Measurements from ENCODE around the gene RETREG3.
A peak's percentile ranks its signal among the peaks of the same experiment; 100 is the strongest.
"Not testable (repeated sequence)": the region's sequence is repeated elsewhere in the genome, so short reads cannot be mapped to it uniquely, and the experiment has no call there.

The RETREG3 gene

DNA sequence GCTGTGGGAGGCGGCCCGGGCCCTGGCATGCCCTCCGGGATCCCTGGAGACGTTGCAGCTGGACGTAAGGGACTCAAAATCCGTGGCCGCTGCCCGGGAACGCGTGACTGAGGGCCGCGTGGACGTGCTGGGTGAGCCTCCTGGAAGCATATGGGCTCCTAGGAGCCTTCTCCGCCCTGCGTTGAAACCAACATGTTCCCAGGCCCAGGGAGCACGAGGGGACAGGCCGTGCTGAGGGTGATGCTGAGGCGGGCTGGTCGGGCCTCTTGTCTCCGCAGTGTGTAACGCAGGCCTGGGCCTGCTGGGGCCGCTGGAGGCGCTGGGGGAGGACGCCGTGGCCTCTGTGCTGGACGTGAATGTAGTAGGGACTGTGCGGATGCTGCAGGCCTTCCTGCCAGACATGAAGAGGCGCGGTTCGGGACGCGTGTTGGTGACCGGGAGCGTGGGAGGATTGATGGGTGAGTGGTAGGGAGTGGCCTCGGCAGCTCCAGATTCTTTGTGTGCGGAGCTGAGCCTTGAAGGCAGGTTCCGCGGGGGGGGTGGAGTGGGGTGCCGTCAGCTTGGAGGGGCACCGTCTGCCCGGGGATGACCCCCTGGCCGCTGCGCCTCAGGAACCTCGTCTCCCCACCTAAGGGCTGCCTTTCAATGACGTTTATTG is 55.9 kb downstream of the RETREG3 start:
- DNase-seq (ENCODE audit: low read depth), result no peak

- DNase-seq (ENCODE audit: low read depth), result not testable (repeated sequence)
These were observed 56.4 kb downstream of the RETREG3 start, which contains the start of gene HSD17B1 for GRCh38 chr17:42552736-42553135. Gene HSD17B1, plus strand, starts transcription at chr17:42552923. Its CDS starts 11 bp downstream, at chr17:42552934.

- no peak for DNase-seq (ENCODE audit: low read depth)
These were observed 60.0 kb downstream of the RETREG3 start for GRCh38 chr17:42548993-42549755.

DNA sequence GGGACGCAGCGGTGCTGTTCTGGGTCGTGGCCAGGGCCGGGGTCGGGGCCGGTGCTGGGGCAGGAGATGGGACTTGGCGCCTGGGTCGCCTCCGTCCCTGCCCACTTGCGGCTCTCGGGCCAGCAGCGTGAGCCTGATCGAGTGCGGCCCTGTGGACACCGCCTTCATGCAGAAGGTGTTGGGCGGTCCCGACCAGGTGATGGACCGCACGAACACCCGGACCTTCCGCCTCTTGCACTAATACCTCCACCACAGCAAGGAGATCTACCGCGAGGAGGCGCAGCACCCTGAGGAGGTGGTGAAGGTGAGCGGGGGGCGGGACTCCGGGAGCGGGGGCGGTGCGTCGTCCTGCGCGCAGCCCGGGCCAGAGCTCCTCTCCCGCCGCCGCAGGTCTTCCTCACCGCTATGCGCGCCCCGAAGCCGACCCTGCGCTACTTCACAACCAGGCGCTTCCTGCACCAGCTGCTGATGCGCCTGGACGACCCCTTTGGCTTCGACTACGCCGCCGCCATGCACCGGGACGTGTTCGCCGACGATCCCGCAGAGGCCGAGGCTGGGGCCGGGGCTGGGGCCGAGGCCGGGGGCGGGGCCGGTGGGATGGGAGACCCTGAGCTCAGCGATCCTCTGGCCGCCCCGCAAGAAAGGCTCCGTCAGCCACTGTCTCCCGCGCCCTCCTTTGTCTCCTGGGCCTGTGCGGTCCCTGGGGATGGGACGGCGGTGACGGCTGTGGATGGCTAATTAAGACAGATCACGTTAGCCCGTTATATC is 60.9 kb downstream of the RETREG3 start:
- peak; percentile 29 for DNase-seq (ENCODE audit: low read depth)

GRCh38 chr17:42547698-42548069 is 61.5 kb downstream of the RETREG3 start:
- no peak for DNase-seq (ENCODE audit: low read depth)

GRCh38 chr17:42547001-42547461 is 62.1 kb downstream of the RETREG3 start:
- no peak for DNase-seq (ENCODE audit: low read depth)

GRCh38 chr17:42545755-42546505 is 63.2 kb downstream of the RETREG3 start:
- DNase-seq (ENCODE audit: low read depth), result not testable (repeated sequence)

DNA sequence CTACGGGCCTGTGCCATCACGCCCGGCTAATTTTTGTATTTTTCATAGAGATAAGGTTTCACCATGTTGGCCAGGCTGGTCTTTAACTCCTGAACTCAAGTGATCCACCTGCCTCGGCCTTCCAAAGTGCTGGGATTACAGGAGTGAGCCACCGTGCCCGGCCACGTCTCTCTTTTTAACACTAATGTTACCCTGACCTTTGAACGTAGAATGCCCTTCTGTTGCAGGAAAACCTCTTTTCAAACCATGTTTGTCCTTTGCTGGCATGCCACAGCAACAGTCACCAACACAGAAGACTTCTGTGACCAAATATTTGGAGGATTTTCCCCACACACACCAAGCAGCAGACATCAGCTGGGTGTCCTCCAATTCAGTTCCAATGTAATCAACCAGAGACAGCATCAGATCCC is 64.3 kb downstream of the RETREG3 start:
- no peak for DNase-seq (ENCODE audit: low read depth)

GRCh38 chr17:42543190-42544079 is 65.7 kb downstream of the RETREG3 start:
- DNase-seq (ENCODE audit: low read depth), result no peak

DNA sequence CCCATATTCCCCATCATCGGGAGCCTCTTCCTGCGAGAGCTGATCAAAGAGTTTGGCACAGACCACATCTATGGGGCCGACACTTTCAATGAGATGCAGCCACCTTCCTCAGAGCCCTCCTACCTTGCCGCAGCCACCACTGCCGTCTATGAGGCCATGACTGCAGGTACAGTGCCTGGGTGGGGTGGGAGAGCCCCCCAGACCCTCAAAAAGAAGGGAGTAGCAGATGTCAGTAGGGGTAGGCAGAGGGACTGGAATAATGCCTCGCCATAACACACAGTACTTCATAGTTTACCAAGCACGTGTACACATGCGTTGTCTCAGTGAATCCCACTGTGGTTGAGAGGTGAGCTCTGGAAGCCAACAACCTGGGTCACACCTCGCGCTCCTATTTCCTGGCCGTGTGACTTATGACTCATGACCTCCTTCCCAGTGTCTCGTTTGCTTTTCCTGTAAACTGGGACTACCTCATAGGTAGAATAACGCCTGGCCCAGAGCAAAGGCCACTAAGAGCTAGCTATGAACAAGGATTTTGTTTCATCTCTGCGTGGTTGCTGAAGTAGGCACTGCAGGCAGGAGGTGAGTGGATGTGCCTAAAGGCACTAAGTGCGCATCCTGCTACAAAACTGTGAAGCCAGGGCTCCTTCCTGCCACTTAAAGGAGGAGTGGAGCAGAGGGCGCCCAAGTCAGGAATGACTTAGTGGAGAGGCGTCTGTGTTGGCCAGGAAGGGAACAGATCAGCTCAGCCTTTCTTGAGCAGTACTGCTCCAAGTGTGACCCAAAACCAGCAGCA is 67.9 kb downstream of the RETREG3 start:
- DNase-seq (ENCODE audit: low read depth), result peak; percentile 44

- DNase-seq (ENCODE audit: low read depth), result not testable (repeated sequence)
These were observed 68.6 kb downstream of the RETREG3 start for GRCh38 chr17:42540558-42540957.

- no peak for DNase-seq (ENCODE audit: low read depth)
These were observed 70.7 kb downstream of the RETREG3 start for GRCh38 chr17:42538482-42538881.

DNA sequence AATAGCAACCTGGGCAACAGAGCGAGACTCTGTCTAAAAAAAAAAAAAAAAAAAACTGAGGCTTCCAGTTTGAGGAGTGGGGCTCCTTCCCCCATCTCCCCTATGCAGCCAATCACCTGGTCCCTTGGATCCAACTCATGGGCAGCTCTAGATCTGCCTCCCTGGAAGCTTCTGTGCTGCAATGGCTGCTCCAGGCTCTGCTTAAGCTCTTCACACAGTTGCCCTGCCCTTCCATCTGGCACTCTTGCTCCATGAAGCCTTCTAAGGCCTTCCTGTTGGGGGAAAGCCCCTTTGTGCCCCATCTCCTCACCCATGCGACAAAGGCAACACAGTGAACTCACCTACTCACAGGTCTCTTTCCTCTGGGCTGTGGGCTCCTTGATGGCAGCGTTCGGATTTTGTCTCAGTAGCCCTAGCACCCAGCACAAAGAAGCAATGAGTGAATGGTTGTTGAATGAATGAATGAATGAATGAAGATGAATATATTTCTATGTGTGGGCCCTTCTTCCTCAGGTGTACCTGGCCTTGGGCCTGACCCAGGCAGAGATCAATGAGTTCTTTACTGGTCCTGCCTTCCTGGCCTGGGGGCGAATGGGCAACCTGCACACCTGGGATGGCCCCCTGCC is 71.2 kb downstream of the RETREG3 start:
- DNase-seq (ENCODE audit: low read depth), result no peak

GRCh38 chr17:42537156-42537805 is 71.9 kb downstream of the RETREG3 start:
- no peak for DNase-seq (ENCODE audit: low read depth)

DNA sequence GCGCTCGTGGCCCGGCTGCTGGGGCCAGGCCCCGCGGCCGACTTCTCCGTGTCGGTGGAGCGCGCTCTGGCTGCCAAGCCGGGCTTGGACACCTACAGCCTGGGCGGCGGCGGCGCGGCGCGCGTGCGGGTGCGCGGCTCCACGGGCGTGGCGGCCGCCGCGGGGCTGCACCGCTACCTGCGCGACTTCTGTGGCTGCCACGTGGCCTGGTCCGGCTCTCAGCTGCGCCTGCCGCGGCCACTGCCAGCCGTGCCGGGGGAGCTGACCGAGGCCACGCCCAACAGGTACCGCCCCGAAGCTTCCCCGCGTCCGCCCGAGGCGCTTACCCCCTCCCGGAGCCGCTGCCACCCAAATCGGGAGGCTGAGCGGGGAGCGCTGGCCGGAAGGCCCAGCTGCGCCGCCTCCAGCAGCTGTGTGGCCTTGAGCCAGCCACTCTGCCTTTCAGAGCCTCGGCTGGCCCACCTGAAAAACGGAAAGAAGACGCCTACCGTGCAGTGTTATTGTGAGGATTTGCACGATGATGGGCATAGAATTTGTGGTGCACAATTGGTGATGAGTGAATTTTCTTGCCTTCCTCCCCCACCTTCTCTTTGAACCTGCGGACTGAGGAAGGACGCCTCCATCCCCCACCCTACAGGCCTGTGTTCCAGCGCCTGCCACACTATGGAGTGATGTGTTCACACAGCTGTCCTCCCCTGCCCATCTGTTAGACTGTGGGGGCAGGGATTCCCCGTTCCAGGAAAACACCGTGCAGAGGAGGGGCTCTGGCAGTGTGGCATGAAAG is 72.6 kb downstream of the RETREG3 start:
- peak; percentile 85 for DNase-seq (ENCODE audit: low read depth)

DNA sequence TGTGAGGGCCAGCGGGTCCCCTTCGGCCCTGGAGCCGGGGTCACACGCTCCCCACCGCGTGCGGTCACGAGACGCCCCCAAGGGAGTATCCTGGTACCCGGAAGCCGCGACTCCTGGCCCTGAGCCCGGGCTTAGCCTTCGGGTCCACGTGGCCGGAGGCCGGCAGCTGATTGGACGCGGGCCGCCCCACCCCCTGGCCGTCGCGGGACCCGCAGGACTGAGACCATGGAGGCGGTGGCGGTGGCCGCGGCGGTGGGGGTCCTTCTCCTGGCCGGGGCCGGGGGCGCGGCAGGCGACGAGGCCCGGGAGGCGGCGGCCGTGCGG is 73.2 kb downstream of the RETREG3 start, which contains the start of gene NAGLU:
Gene NAGLU (plus strand): TSS at position 194 of the 324 bp plus-strand sequence. CDS start 32 bp downstream, at position 226.
- peak; percentile 93 for DNase-seq (ENCODE audit: low read depth)

DNA sequence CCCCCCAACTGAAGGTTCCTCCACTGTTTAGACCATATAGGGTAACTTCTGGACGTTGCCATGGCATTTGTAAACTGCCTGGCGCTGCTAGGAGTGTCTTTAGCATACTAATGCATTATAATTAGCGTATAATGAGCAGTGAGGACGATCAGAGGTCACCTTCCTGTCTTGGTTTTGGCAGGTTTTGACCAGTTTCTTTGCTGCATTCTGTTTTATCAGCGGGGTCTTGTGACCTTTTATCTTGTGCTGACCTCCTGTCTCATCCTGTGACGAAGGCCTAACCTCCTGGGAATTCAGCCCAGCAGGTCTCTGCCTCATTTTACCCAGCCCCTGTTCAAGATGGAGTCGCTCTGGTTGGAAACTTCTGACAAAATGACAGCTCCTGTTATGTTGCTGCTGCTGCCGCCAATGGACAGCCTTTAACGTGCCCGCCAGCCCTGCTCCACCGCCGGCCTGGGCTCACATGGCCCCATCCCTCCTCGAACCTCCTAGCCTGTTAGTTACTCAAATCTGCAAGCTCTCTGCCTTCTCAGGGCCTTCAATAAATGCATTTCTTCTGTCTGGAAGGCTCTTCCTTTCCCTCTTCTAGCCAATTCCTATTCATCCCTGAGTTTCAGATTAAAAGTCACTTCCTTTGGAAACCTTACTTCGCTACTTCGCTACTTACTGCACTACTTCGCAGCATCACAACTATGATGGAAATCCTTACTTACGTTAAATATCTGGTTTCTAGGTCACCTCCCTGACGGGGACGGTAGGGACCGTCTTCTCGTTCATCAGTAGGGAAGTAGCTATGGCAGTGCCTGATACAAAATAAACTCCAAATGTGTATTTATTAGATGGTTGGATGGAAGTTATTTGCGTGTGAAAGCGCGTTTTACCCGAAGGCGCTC is 73.8 kb downstream of the RETREG3 start:
- DNase-seq (ENCODE audit: low read depth), result no peak
